Measurements from ENCODE around the gene MSL3B.

GRCh38 chr2:233844836-233845235, 23.4 kb downstream of the MSL3B start:
- TF ChIP-seq ZNF274 (IDR thresholded peaks at IDR 0.05; ENCODE audit: low read depth, low read length) (no peak), SUZ12 (IDR thresholded peaks at IDR 0.05; ENCODE audit: extremely low read depth, insufficient read depth, insufficient read length) (no peak)

Data from NT2/D1 (cell line).